K562 (cell line): ENCODE data around the gene BCAS3. TPM values are rescaled to one million over a fixed set of nuclear protein-coding genes. Genes with fewer than 3 reads are reported as not detected.
"Not testable (repeated sequence)": the region's sequence is repeated elsewhere in the genome, so short reads cannot be mapped to it uniquely, and the experiment has no call there.

Source experiments
- ATAC-seq: fragments of 200-7000 bp; cut with Tn5 transposase; 3 replicates; pipeline ENCODE4 v1.9.1; 2020; ENCODE audit warnings: moderate library complexity
- BruUV-seq: library from RNA; stranded (reverse); fragments of 400-500 nt; replicated peaks from 2 replicates; lab custom pipeline; 2021; lab: Mats Ljungman, UMichigan
- CTCF ChIA-PET: fragments of 300-600 bp; formaldehyde crosslinking; extraction: SDS; loops from one replicate; lab custom pipeline; 2021; ENCODE audit warnings: low intra/inter-chr PET ratio; lab: Yijun Ruan, JAX
- POLR2A ChIA-PET: fragments of 300-600, 350-650 bp; sonication (Branson Sonifier 250); formaldehyde crosslinking; extraction: SDS; loops from one replicate; lab custom pipeline; 2021; ENCODE audit warnings: antibody characterized with exemption, inconsistent platforms; lab: Yijun Ruan, JAX
- DNase-seq, 4 experiments: peaks; one replicate each; pipeline versions ENCODE4 v3.0.0 to v3.0.0-alpha.2; 2011 to 2018; ENCODE audit warnings: low spot score in 3 of 4, mixed read lengths in 3 of 4; ENCODE audit errors: extremely low read depth in 1 of 4
- FAIRE-seq: peaks from 2 replicates; lab custom pipeline; 2011; peaks lifted over from hg19 to GRCh38; lab: Jason Lieb, UNC
- H2AFZ ChIP-seq: 2 replicates; pipeline ENCODE4 v1.6.0; 2011; ENCODE audit warnings: low read depth, low read length, control low read depth, inconsistent platforms
- H3K27ac ChIP-seq: fragments of 200-600 bp; 3 replicates; pipeline ENCODE4 v1.8.0; 2011; ENCODE audit warnings: low read depth, mild to moderate bottlenecking, control low read depth, inconsistent platforms, low read length, moderate library complexity, mixed read lengths; ENCODE audit errors: extremely low read depth
- H3K27me3 ChIP-seq, 2 experiments: fragments of 300-600 bp in 1 of 2; 2 replicates in 1 of 2; 3 replicates in 1 of 2; pipeline versions ENCODE4 v1.6.0 to v1.8.0; 2011; ENCODE audit warnings: inconsistent platforms in 2 of 2, low read length in 2 of 2, mild to moderate bottlenecking in 1 of 2, mixed read lengths in 1 of 2, moderate library complexity in 1 of 2; ENCODE audit not compliant: control insufficient read depth in 2 of 2, insufficient read depth in 2 of 2
- H3K36me3 ChIP-seq: fragments of 300-600 bp; 3 replicates; pipeline ENCODE4 v1.8.0; 2011; ENCODE audit warnings: mild to moderate bottlenecking, low read length, inconsistent platforms; ENCODE audit not compliant: control insufficient read depth, insufficient read depth
- H3K4me1 ChIP-seq, 2 experiments: fragments of 200-600 bp in 1 of 2; replicated peaks in 1 of 2; 2 replicates in 1 of 2; 3 replicates in 1 of 2; pipeline versions ENCODE4 v1.5.1 to v1.8.0; 2011; ENCODE audit warnings: inconsistent platforms in 2 of 2, low read length in 2 of 2, mild to moderate bottlenecking in 1 of 2, mixed read lengths in 1 of 2, moderate library complexity in 1 of 2; ENCODE audit not compliant: control insufficient read depth in 2 of 2, insufficient read depth in 2 of 2
- H3K4me2 ChIP-seq: 2 replicates; pipeline ENCODE4 v1.6.1; 2011; ENCODE audit warnings: low read length, control low read depth, inconsistent platforms, mixed read lengths; ENCODE audit not compliant: insufficient read depth
- H3K4me3 ChIP-seq: fragments of 200-600 bp; sonication (generic), shearing (Covaris generic); 2 replicates; pipeline ENCODE4 v1.5.1; 2016; ENCODE audit warnings: control low read depth, inconsistent platforms
- H3K79me2 ChIP-seq: fragments of 200-600 bp; 3 replicates; pipeline ENCODE4 v1.8.0; 2011; ENCODE audit warnings: low read length, inconsistent platforms; ENCODE audit not compliant: control insufficient read depth, insufficient read depth
- H3K9ac ChIP-seq, 2 experiments: 2 replicates each; pipeline versions ENCODE4 v1.6.0 to v1.6.1; 2011; ENCODE audit warnings: low read depth in 2 of 2, low read length in 2 of 2, control low read depth in 1 of 2, inconsistent platforms in 1 of 2, mild to moderate bottlenecking in 1 of 2, mixed read lengths in 1 of 2; ENCODE audit not compliant: insufficient read depth in 1 of 2
- H3K9me1 ChIP-seq: one replicate; pipeline ENCODE4 v1.6.0; 2011; ENCODE audit warnings: inconsistent platforms, mild to moderate bottlenecking, low read length, moderate library complexity; ENCODE audit not compliant: control insufficient read depth, insufficient read depth
- H3K9me3 ChIP-seq: replicated peaks from 2 replicates; pipeline ENCODE4 v1.5.1; 2011; ENCODE audit warnings: low read depth, low read length, inconsistent platforms; ENCODE audit not compliant: control insufficient read depth, insufficient read depth
- H4K20me1 ChIP-seq: replicated peaks from 2 replicates; pipeline ENCODE4 v1.6.1; 2011; ENCODE audit warnings: low read length, inconsistent platforms, mixed read lengths; ENCODE audit not compliant: control insufficient read depth, insufficient read depth
- ASH1L ChIP-seq: fragments of 450-650 bp; IDR thresholded peaks from 2 replicates; pipeline ENCODE4 v1.6.1; 2018; ENCODE audit warnings: borderline replicate concordance, mild to moderate bottlenecking, low read depth; ENCODE audit not compliant: partially characterized antibody
- C11orf30 ChIP-seq: fragments of 450-650 bp; IDR thresholded peaks from 2 replicates; pipeline ENCODE4 v1.6.1; 2016; ENCODE audit warnings: low read depth, mild to moderate bottlenecking
- CC2D1A ChIP-seq: fragments of 450-650 bp; IDR thresholded peaks from 2 replicates; pipeline ENCODE4 v1.6.1; 2017; ENCODE audit warnings: mild to moderate bottlenecking
- CHAMP1 ChIP-seq: fragments of 450-650 bp; IDR thresholded peaks from 2 replicates; pipeline ENCODE4 v1.6.1; 2016; ENCODE audit warnings: mild to moderate bottlenecking
- MAFG ChIP-seq: fragments of 450-650 bp; conservative IDR thresholded peaks from 2 replicates; pipeline ENCODE4 v1.6.1; 2016; ENCODE audit warnings: missing genetic modification characterization, missing compliant biosample characterization
- MBD2 ChIP-seq: sonication (generic); IDR thresholded peaks from 2 replicates; pipeline ENCODE4 v1.6.1; 2016; ENCODE audit warnings: low read depth, borderline replicate concordance
- NFYB ChIP-seq: IDR thresholded peaks from 2 replicates; pipeline ENCODE4 v1.6.1; 2011; ENCODE audit warnings: mild to moderate bottlenecking, moderate library complexity; ENCODE audit not compliant: insufficient read length; ENCODE audit errors: extremely low read depth
- RBM25 ChIP-seq: fragments of 200-400 bp; formaldehyde crosslinking; IDR thresholded peaks from 2 replicates; pipeline ENCODE4 v1.6.1; 2018; ENCODE audit warnings: low read length, low read depth, moderate library complexity; ENCODE audit not compliant: severe bottlenecking
- ZNF316 ChIP-seq: fragments of 450-650 bp; IDR thresholded peaks from 2 replicates; pipeline ENCODE4 v1.6.1; 2016
- WGBS: fragments of 100-300 bp; shearing (Covaris generic); methylation state at CpG from one replicate; pipeline ENCODE4 v1.1.6; 2016; ENCODE audit warnings: low coverage, mixed read lengths; ENCODE audit not compliant: insufficient coverage; ENCODE audit errors: missing lambda C conversion rate; 5-methylcytosine and 5-hydroxymethylcytosine counted together
- in situ Hi-C: fragments of 300-500 bp; cut with MboI; formaldehyde crosslinking; loops from 4 replicates; pipeline ENCODE4 v1.15.0; 2018; ENCODE audit warnings: inconsistent platforms, mixed read lengths
- intact Hi-C: fragments of 100-400 bp; cut with micrococcal nuclease; formaldehyde crosslinking; loops from 2 replicates; pipeline ENCODE4 v1.14.2; 2022
- polyA plus RNA-seq, 8 experiments: library from polyadenylated mRNA; depleted of rRNA in 4 of 8; stranded (reverse) in 5 of 8; unstranded in 3 of 8; fragments of >200 nt; fragmentation: Nextera tagmentation in 2 of 8; fragmentation: Illumina TruSeq in 1 of 8; extraction: Ambion mirVana in 2 of 8; extraction: Trizol in 1 of 8; gene quantifications; 2 replicates each; pipeline versions ENCODE4 v1.2.1 to v1.2.3, GENCODE V29; 2011 to 2014; ENCODE audit warnings: inconsistent platforms in 1 of 8, missing spikeins in 1 of 8
- total RNA-seq, 7 experiments: library from RNA; depleted of rRNA in 6 of 7; stranded (reverse); fragments of >200 nt in 6 of 7; fragmentation: Illumina TruSeq in 2 of 7; extraction: Trizol in 2 of 7; gene quantifications; 2 replicates each; pipeline versions ENCODE4 v1.2.1 to v1.2.3, GENCODE V29; 2011 to 2021; ENCODE audit warnings: low replicate concordance in 1 of 7

BCAS3 gene
- total and polyA plus RNA-seq, 9 of the 15 experiments (the other 6 are each of a cell fraction or from before 2014, with no cell fraction given), result 1.9 to 5.5 (median 3.5) TPM

GRCh38 chr17:60674637-60675036 lies 3.0 kb upstream of the BCAS3 start:
- H3K9me1 ChIP-seq, POLR2A ChIA-PET, ATAC-seq, intact Hi-C loops, H3K9me3 ChIP-seq, H3K27ac ChIP-seq, H3K27me3 ChIP-seq, H4K20me1 ChIP-seq, CTCF ChIA-PET, H3K4me1 ChIP-seq, H3K4me3 ChIP-seq, H3K79me2 ChIP-seq, H2AFZ ChIP-seq, H3K9ac ChIP-seq, BruUV-seq, in situ Hi-C loops, H3K4me2 ChIP-seq, DNase-seq, H3K36me3 ChIP-seq, FAIRE-seq: not testable (repeated sequence)
- WGBS, result 36% methylated on average over 7 of the region's 7 CpGs
- TF ChIP-seq ZNF316, result peak; percentile 73
- 0 out of 2 replicates have a peak, but pooled peaks have one; percentile 25 for TF ChIP-seq CHAMP1
- TF ChIP-seq MBD2, result peak; percentile 26; the same call in 1 of the 2 replicates
- TF ChIP-seq ASH1L, result peak; percentile 72
- peak; percentile 39 for TF ChIP-seq NFYB
- peak; percentile 30; the same call in 1 of the 2 replicates for TF ChIP-seq CC2D1A
- TF ChIP-seq C11orf30, result peak; percentile 49; the same call in 1 of the 2 replicates
- TF ChIP-seq MAFG, result peak; percentile 18; the same call in 1 of the 2 replicates
- TF ChIP-seq RBM25, result peak; percentile 36
